ENCODE measurements around the gene NECTIN1. TPM values are rescaled to one million over a fixed set of nuclear protein-coding genes. Genes with fewer than 3 reads are reported as not detected.

The NECTIN1 gene
- total RNA-seq, 1 experiment from 2014 or later, result 19.9 TPM

GRCh38 chr11:119700536-119701346, 28.3 kb downstream of the NECTIN1 start:
- H3K27me3 ChIP-seq (ENCODE audit: low read length), result no peaks in the 10 kb centered on the region
- peak overlapping the region; percentile 18 for H3K4me2 ChIP-seq (ENCODE audit: low read length)
- intact Hi-C loops (cut with micrococcal nuclease), result no loop called here
- H3F3A ChIP-seq (ENCODE audit: low read length, unreplicated experiment), result no peaks in the 10 kb centered on the region
- no TSS peak for BruUV-seq (replicated peaks)
- ATAC-seq (peak; percentile 66), DNase-seq (peak; percentile 34)
- H3K9me3 ChIP-seq (ENCODE audit: low read length), result no peaks in the 10 kb centered on the region
- no peaks in the 10 kb centered on the region for H3K9me2 ChIP-seq (replicated peaks; ENCODE audit: low read length)
- no peak overlapping the region for H3K27ac ChIP-seq (ENCODE audit: low read length)
- peaks cover 21% of the 10 kb centered on the region for H3K4me1 ChIP-seq (ENCODE audit: insufficient read depth, low read length)
- no peaks in the 10 kb centered on the region for H3K79me2 ChIP-seq (ENCODE audit: low read length)
- POLR2A ChIA-PET (ENCODE audit: unreplicated experiment), result interaction anchor here (0.6 kb wide), 1 partner anchor 28 kb away, joined by 6 read pairs; the partner anchor contains the start of gene NECTIN1
- no peaks in the 10 kb centered on the region for H3K36me3 ChIP-seq (ENCODE audit: low read depth, low read length)
- no peak overlapping the region for H2AFZ ChIP-seq (ENCODE audit: low read length)
- H3K4me3 ChIP-seq (ENCODE audit: low read length), result no peak overlapping the region
- H4K20me1 ChIP-seq (ENCODE audit: low read length), result peaks cover 4% of the 10 kb centered on the region; the same call in 1 of the 2 replicates
- no peak overlapping the region for H3K9ac ChIP-seq (ENCODE audit: low read length)
- CTCF ChIA-PET, result interaction anchor here (0.5 kb wide), 1 partner anchor 211 kb away, joined by 3 read pairs; no protein-coding TSS in a partner anchor
- no peak for TF ChIP-seq EZH2 (IDR thresholded peaks at IDR 0.05; ENCODE audit: low read length, unreplicated experiment)
- TF ChIP-seq EZH2phosphoT487 (IDR thresholded peaks at IDR 0.05; ENCODE audit: borderline replicate concordance, low read length), result no peak
- TF ChIP-seq CTCF (conservative IDR thresholded peaks at IDR 0.05; ENCODE audit: low read depth, low read length), result no peak

GRCh38 chr11:119700030-119700429, 29.0 kb downstream of the NECTIN1 start:
- BruUV-seq (replicated peaks), result no TSS peak
- peaks cover 4% of the 10 kb centered on the region; the same call in 1 of the 2 replicates for H4K20me1 ChIP-seq (ENCODE audit: low read length)
- no peaks in the 10 kb centered on the region for H3K27me3 ChIP-seq (ENCODE audit: low read length)
- H3K4me3 ChIP-seq (ENCODE audit: low read length), result no peak overlapping the region
- peaks cover 21% of the 10 kb centered on the region for H3K4me1 ChIP-seq (ENCODE audit: insufficient read depth, low read length)
- H3K27ac ChIP-seq (ENCODE audit: low read length), result no peak overlapping the region
- H3K36me3 ChIP-seq (ENCODE audit: low read depth, low read length), result no peaks in the 10 kb centered on the region
- intact Hi-C loops (cut with micrococcal nuclease), result no loop called here
- no peaks in the 10 kb centered on the region for H3F3A ChIP-seq (ENCODE audit: low read length, unreplicated experiment)
- ATAC-seq (no peak), DNase-seq (no peak)
- no peak overlapping the region for H2AFZ ChIP-seq (ENCODE audit: low read length)
- ChIA-PET POLR2A (ENCODE audit: unreplicated experiment) (no interaction called here), CTCF (interaction anchor here (0.5 kb wide), 1 partner anchor 211 kb away, joined by 3 read pairs; no protein-coding TSS in a partner anchor)
- no peak overlapping the region for H3K4me2 ChIP-seq (ENCODE audit: low read length)
- H3K9ac ChIP-seq (ENCODE audit: low read length), result no peak overlapping the region
- no peak for TF ChIP-seq EZH2phosphoT487 (IDR thresholded peaks at IDR 0.05; ENCODE audit: borderline replicate concordance, low read length)
- no peak for TF ChIP-seq CTCF (conservative IDR thresholded peaks at IDR 0.05; ENCODE audit: low read depth, low read length)
- TF ChIP-seq EZH2 (IDR thresholded peaks at IDR 0.05; ENCODE audit: low read length, unreplicated experiment), result no peak
- H3K79me2 ChIP-seq (ENCODE audit: low read length), result no peaks in the 10 kb centered on the region
- H3K9me2 ChIP-seq (replicated peaks; ENCODE audit: low read length), result no peaks in the 10 kb centered on the region
- no peaks in the 10 kb centered on the region for H3K9me3 ChIP-seq (ENCODE audit: low read length)

- H3K79me2 ChIP-seq (ENCODE audit: low read length), result no peaks in the 10 kb centered on the region
- TF ChIP-seq EZH2 (IDR thresholded peaks at IDR 0.05; ENCODE audit: low read length, unreplicated experiment) (no peak), CTCF (conservative IDR thresholded peaks at IDR 0.05; ENCODE audit: low read depth, low read length) (no peak), EZH2phosphoT487 (IDR thresholded peaks at IDR 0.05; ENCODE audit: borderline replicate concordance, low read length) (no peak)
- no peaks in the 10 kb centered on the region for H3K36me3 ChIP-seq (ENCODE audit: low read depth, low read length)
- ATAC-seq (no peak), DNase-seq (no peak)
- ChIA-PET POLR2A (ENCODE audit: unreplicated experiment) (no interaction called here), CTCF (no interaction called here)
- H3F3A ChIP-seq (ENCODE audit: low read length, unreplicated experiment), result no peaks in the 10 kb centered on the region
- no peaks in the 10 kb centered on the region for H3K27me3 ChIP-seq (ENCODE audit: low read length)
- no peak overlapping the region for H3K4me2 ChIP-seq (ENCODE audit: low read length)
- BruUV-seq (replicated peaks), result no TSS peak
- H3K4me3 ChIP-seq (ENCODE audit: low read length), result no peak overlapping the region
- H2AFZ ChIP-seq (ENCODE audit: low read length), result no peak overlapping the region
- H3K27ac ChIP-seq (ENCODE audit: low read length), result no peak overlapping the region
- no peaks in the 10 kb centered on the region for H3K9me2 ChIP-seq (replicated peaks; ENCODE audit: low read length)
- intact Hi-C loops (cut with micrococcal nuclease), result no loop called here
- peaks cover 4% of the 10 kb centered on the region; the same call in 1 of the 2 replicates for H4K20me1 ChIP-seq (ENCODE audit: low read length)
- H3K9me3 ChIP-seq (ENCODE audit: low read length), result no peaks in the 10 kb centered on the region
- H3K9ac ChIP-seq (ENCODE audit: low read length), result no peak overlapping the region
- peaks cover 21% of the 10 kb centered on the region for H3K4me1 ChIP-seq (ENCODE audit: insufficient read depth, low read length)
Observed at GRCh38 chr11:119699227-119699626, 29.8 kb downstream of the NECTIN1 start.

Measured in PC-3 (cell line).